ENCODE results near the gene BCL2L13. TPM values are rescaled to one million over a fixed set of nuclear protein-coding genes. Genes with fewer than 3 reads are reported as not detected.
"Not testable (repeated sequence)": the region's sequence is repeated elsewhere in the genome, so short reads cannot be mapped to it uniquely, and the experiment has no call there.

Gene BCL2L13
- total RNA-seq, 1 donor from 2014 or later = 42.6 TPM

GRCh38 chr22:17665854-17666253 lies 27.3 kb downstream of the BCL2L13 start:
- H3K9me3 Mint-ChIP-seq (ENCODE audit: unreplicated experiment) = no peaks in the 10 kb centered on the region
- H3K4me1 Mint-ChIP-seq (ENCODE audit: low read depth, unreplicated experiment) = no peaks in the 10 kb centered on the region
- H3K36me3 Mint-ChIP-seq (ENCODE audit: unreplicated experiment) = peaks cover 15% of the 10 kb centered on the region
- peaks cover 2% of the 10 kb centered on the region for H3K27me3 Mint-ChIP-seq (ENCODE audit: unreplicated experiment)
- DNase-seq = no peak
- H3K4me3 Mint-ChIP-seq (ENCODE audit: unreplicated experiment) = no peak overlapping the region
- H3K27ac Mint-ChIP-seq (ENCODE audit: unreplicated experiment) = no peak overlapping the region
- no peak for TF ChIP-seq CTCF (IDR thresholded peaks at IDR 0.05; ENCODE audit: partially characterized antibody, unreplicated experiment)

GRCh38 chr22:17671521-17672092 lies 33.0 kb downstream of the BCL2L13 start:
- not testable (repeated sequence) for H3K27me3 Mint-ChIP-seq (ENCODE audit: unreplicated experiment); H3K27ac Mint-ChIP-seq (ENCODE audit: unreplicated experiment)
- peaks cover 11% of the 10 kb centered on the region for H3K4me1 Mint-ChIP-seq (ENCODE audit: low read depth, unreplicated experiment)

GRCh38 chr22:17672417-17672991 lies 33.9 kb downstream of the BCL2L13 start:
- Mint-ChIP-seq H3K27me3 (ENCODE audit: unreplicated experiment) (no peaks in the 10 kb centered on the region), H3K36me3 (ENCODE audit: unreplicated experiment) (no peaks in the 10 kb centered on the region), H3K27ac (ENCODE audit: unreplicated experiment) (peak overlapping the region; percentile 77), H3K4me3 (ENCODE audit: unreplicated experiment) (peak overlapping the region; percentile 21), H3K9me3 (ENCODE audit: unreplicated experiment) (no peaks in the 10 kb centered on the region), H3K4me1 (ENCODE audit: low read depth, unreplicated experiment) (peaks cover 11% of the 10 kb centered on the region)
- TF ChIP-seq CTCF (IDR thresholded peaks at IDR 0.05; ENCODE audit: partially characterized antibody, unreplicated experiment) = no peak
- DNase-seq = no peak

More at GRCh38 chr22:17671521-17672092, 33.0 kb downstream of the BCL2L13 start:
- DNase-seq; H3K4me3 Mint-ChIP-seq (ENCODE audit: unreplicated experiment); H3K36me3 Mint-ChIP-seq (ENCODE audit: unreplicated experiment); H3K9me3 Mint-ChIP-seq (ENCODE audit: unreplicated experiment): not testable (repeated sequence)

- no peak for TF ChIP-seq CTCF (IDR thresholded peaks at IDR 0.05; ENCODE audit: partially characterized antibody, unreplicated experiment)
- Mint-ChIP-seq H3K4me1 (ENCODE audit: low read depth, unreplicated experiment) (peaks cover 11% of the 10 kb centered on the region), H3K27me3 (ENCODE audit: unreplicated experiment) (no peaks in the 10 kb centered on the region), H3K4me3 (ENCODE audit: unreplicated experiment) (no peak overlapping the region), H3K36me3 (ENCODE audit: unreplicated experiment) (no peaks in the 10 kb centered on the region), H3K9me3 (ENCODE audit: unreplicated experiment) (no peaks in the 10 kb centered on the region), H3K27ac (ENCODE audit: unreplicated experiment) (no peak overlapping the region)
- no peak for DNase-seq
These were observed 35.6 kb downstream of the BCL2L13 start for GRCh38 chr22:17674152-17674551.

GRCh38 chr22:17675584-17675983 lies 37.0 kb downstream of the BCL2L13 start:
- H3K36me3 Mint-ChIP-seq (ENCODE audit: unreplicated experiment) = no peaks in the 10 kb centered on the region
- H3K4me3 Mint-ChIP-seq (ENCODE audit: unreplicated experiment) = no peak overlapping the region
- no peak for TF ChIP-seq CTCF (IDR thresholded peaks at IDR 0.05; ENCODE audit: partially characterized antibody, unreplicated experiment)
- peaks cover 11% of the 10 kb centered on the region for H3K4me1 Mint-ChIP-seq (ENCODE audit: low read depth, unreplicated experiment)
- DNase-seq = no peak
- no peak overlapping the region for H3K27ac Mint-ChIP-seq (ENCODE audit: unreplicated experiment)
- no peaks in the 10 kb centered on the region for H3K27me3 Mint-ChIP-seq (ENCODE audit: unreplicated experiment)
- no peaks in the 10 kb centered on the region for H3K9me3 Mint-ChIP-seq (ENCODE audit: unreplicated experiment)
